Cardiac muscle cell (in vitro differentiated cells and primary cell): ENCODE measurements around the gene CSNK1A1L. TPM values are rescaled to one million over a fixed set of nuclear protein-coding genes. Genes with fewer than 3 reads are reported as not detected.

ENCODE experiments used
- DNase-seq, 2 donors: peaks; one replicate each; pipeline versions ENCODE4 v3.0.0 to v3.0.0-alpha.2; 2010 to 2017; ENCODE audit warnings: low read depth in 1 of 2, low spot score in 1 of 2
- H3K27ac ChIP-seq: fragments of 200-600 bp; sonication (generic); 2 replicates; pipeline ENCODE4 v1.5.1; 2016
- H3K27me3 ChIP-seq: fragments of 200-600 bp; sonication (generic); 2 replicates; pipeline ENCODE4 v1.6.0; 2016; ENCODE audit warnings: control low read depth
- H3K36me3 ChIP-seq: fragments of 200-600 bp; sonication (generic); 2 replicates; pipeline ENCODE4 v1.5.1; 2016; ENCODE audit warnings: control low read depth
- H3K4me1 ChIP-seq: fragments of 200-600 bp; sonication (generic); 2 replicates; pipeline ENCODE4 v1.8.1; 2017; ENCODE audit warnings: low read depth, mild to moderate bottlenecking, mixed run types
- H3K4me3 ChIP-seq: fragments of 200-600 bp; sonication (generic); 2 replicates; pipeline ENCODE4 v1.5.1; 2016; ENCODE audit warnings: mild to moderate bottlenecking
- H3K9me3 ChIP-seq: fragments of 200-600 bp; sonication (generic); 2 replicates; pipeline ENCODE4 v1.5.1; 2017; ENCODE audit warnings: low read depth, mild to moderate bottlenecking, control low read depth
- CTCF ChIP-seq: IDR thresholded peaks from 2 replicates; pipeline ENCODE4 v1.5.1; 2012; ENCODE audit warnings: low read depth, mild to moderate bottlenecking, low read length
- polyA plus RNA-seq: library from polyadenylated mRNA; unstranded; fragments of >200 nt; fragmentation: Nextera tagmentation; extraction: Ambion mirVana; gene quantifications from 2 replicates; pipeline ENCODE4 v1.2.1, GENCODE V29; 2016
- total RNA-seq: library from RNA; depleted of rRNA; stranded (reverse); fragments of >200 nt; gene quantifications from 2 replicates; pipeline ENCODE4 v1.2.3, GENCODE V29; 2016

The CSNK1A1L gene
- total and polyA plus RNA-seq, 2 experiments from 2014 or later: not detected

GRCh38 chr13:37127691-37128241 is 22.3 kb upstream of the CSNK1A1L start:
- Histone ChIP-seq H3K4me1 (no peaks in the 10 kb centered on the region), H3K4me3 (no peak overlapping the region), H3K27me3 (no peaks in the 10 kb centered on the region), H3K27ac (no peak overlapping the region), H3K36me3 (no peaks in the 10 kb centered on the region), H3K9me3 (no peaks in the 10 kb centered on the region)
- TF ChIP-seq CTCF: no peak
- peak in 1 of 2 donors; percentile 91 for DNase-seq

GRCh38 chr13:37123337-37123736 is 17.9 kb upstream of the CSNK1A1L start:
- no peak for TF ChIP-seq CTCF
- no peak for DNase-seq
- no peaks in the 10 kb centered on the region for H3K4me1 ChIP-seq
- H3K9me3 ChIP-seq: no peaks in the 10 kb centered on the region
- H3K27ac ChIP-seq: no peak overlapping the region
- H3K27me3 ChIP-seq: no peaks in the 10 kb centered on the region
- no peaks in the 10 kb centered on the region for H3K36me3 ChIP-seq
- no peak overlapping the region for H3K4me3 ChIP-seq

GRCh38 chr13:37118016-37118415 is 12.6 kb upstream of the CSNK1A1L start:
- no peaks in the 10 kb centered on the region for H3K27me3 ChIP-seq
- TF ChIP-seq CTCF: no peak
- H3K9me3 ChIP-seq: no peaks in the 10 kb centered on the region
- H3K27ac ChIP-seq: no peak overlapping the region
- no peaks in the 10 kb centered on the region for H3K36me3 ChIP-seq
- no peaks in the 10 kb centered on the region for H3K4me1 ChIP-seq
- no peak overlapping the region for H3K4me3 ChIP-seq
- no peak for DNase-seq

- no peaks in the 10 kb centered on the region for H3K27me3 ChIP-seq
- no peak overlapping the region for H3K27ac ChIP-seq
- H3K4me1 ChIP-seq: no peaks in the 10 kb centered on the region
- no peaks in the 10 kb centered on the region for H3K9me3 ChIP-seq
- no peak for DNase-seq
- no peak for TF ChIP-seq CTCF
- no peak overlapping the region for H3K4me3 ChIP-seq
- H3K36me3 ChIP-seq: no peaks in the 10 kb centered on the region
These were observed 8.8 kb upstream of the CSNK1A1L start for GRCh38 chr13:37114250-37114649.

GRCh38 chr13:37113534-37113933 is 8.1 kb upstream of the CSNK1A1L start:
- Histone ChIP-seq H3K36me3 (no peaks in the 10 kb centered on the region), H3K9me3 (no peaks in the 10 kb centered on the region), H3K4me3 (no peak overlapping the region), H3K27me3 (no peaks in the 10 kb centered on the region), H3K4me1 (no peaks in the 10 kb centered on the region), H3K27ac (no peak overlapping the region)
- no peak for TF ChIP-seq CTCF
- DNase-seq: no peak
